A549 (cell line): ENCODE results near the gene CYB561.

Experiments used
- CTCF ChIP-seq: fragments of >200 bp; sonication (Bioruptor Twin); formaldehyde crosslinking; IDR thresholded peaks from 3 replicates; pipeline ENCODE4 v1.5.1; 2016
- EP300 ChIP-seq, 2 experiments: fragments of >200 bp; sonication (Bioruptor Twin); formaldehyde crosslinking; IDR thresholded peaks; 2 replicates in 1 of 2; 3 replicates in 1 of 2; pipeline ENCODE4 v1.6.1; 2016 to 2017
- ESRRA ChIP-seq: fragments of 150-350 bp; IDR thresholded peaks from 2 replicates; pipeline ENCODE4 v1.6.1; 2014; ENCODE audit warnings: mild to moderate bottlenecking, low read length, borderline replicate concordance
- KDM1A ChIP-seq: fragments of 200-600 bp; sonication (generic); IDR thresholded peaks from 2 replicates; pipeline ENCODE4 v1.6.1; 2016; ENCODE audit warnings: low read depth, mild to moderate bottlenecking

DNA sequence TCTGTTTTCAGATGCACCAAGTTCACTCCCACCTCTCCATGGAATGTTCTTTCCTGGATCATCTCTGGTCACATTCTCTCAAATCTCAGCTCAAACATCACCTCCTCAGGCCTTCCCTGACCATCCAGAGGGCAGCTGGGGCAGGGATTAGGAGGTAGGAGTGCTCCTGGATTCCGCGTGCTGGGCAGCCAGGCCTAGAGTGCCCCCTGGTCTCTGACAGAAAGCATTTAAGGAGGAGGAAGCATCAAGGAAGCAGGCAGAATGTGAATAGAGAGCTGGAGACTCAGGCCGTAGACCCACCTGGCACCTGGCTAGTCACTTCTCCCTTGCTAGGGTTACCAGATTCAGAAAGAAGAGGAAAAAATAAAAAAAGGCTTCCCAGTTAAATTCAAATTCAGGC is 2.5 kb upstream of the CYB561 start:
- TF ChIP-seq KDM1A: no peak
- TF ChIP-seq EP300 (IDR thresholded peaks at IDR 0.05): no peak
- TF ChIP-seq ESRRA: no peak
- TF ChIP-seq CTCF: no peak
